ENCODE data around the gene GRIA1.

Gene GRIA1

GRCh38 chr5:153780876-153781705 lies 290.6 kb downstream of the GRIA1 start:
- no peak for DNase-seq (ENCODE audit: low read depth)

DNA sequence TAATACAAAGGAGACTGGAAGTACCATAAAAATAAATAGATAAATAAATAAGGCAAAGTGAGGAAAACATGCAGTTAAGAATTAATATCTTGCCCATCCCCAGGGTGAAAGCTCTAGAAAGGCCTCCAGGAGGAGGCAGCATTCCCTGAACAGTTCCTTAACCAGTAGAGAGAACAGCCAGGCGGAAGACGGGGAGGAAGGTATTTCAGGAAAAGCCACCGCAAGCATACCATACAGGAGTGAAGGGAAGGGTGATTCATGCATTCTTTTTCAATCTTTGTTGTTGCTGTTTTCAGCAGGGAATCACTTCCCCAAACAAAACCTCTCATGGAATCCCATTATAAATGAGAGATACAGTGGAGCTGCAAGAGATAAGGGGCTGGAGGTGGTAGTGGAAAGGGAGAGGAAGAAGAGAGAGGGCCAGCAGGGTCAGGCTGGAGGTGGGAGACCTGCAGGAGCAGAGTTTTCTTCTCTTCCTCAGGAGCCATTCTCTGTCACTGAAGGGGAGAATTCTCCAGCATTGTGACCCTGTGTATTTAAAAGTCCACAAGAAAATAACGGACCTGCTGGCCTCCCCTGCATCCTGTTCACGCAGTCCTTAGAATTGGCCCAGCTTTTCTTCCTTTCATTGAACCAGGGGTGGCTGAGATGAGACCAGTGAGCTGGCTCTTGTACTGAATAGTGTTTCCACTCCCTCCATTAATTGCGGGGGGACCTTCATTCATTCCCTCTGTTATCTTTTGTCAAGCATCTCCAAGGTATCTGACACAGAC lies 292.3 kb downstream of the GRIA1 start:
- no peak for DNase-seq (ENCODE audit: low read depth)

- no peak for DNase-seq (ENCODE audit: low read depth)
Observed at GRCh38 chr5:153783362-153783658, 292.8 kb downstream of the GRIA1 start.

DNA sequence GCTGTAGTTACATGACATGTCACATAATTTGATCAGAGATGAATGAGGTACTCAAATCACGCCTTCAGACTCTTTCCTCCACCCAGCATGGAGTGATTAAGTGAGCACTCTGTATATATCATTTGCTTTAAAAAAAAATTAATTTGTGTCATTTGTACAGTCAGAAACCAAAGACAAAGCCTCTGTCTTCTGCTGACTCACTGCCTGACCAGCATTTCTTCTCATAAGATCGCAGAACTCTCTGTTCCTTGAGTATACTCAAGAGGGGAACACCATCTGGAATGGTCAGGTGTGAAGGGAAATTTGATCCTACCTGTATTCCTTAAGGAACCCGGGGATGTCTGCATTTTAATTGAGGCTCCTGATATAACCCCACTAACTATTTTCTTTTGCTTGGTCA lies 293.8 kb downstream of the GRIA1 start:
- no peak for DNase-seq (ENCODE audit: low read depth)

GRCh38 chr5:153791339-153791738 lies 300.9 kb downstream of the GRIA1 start:
- no peak for DNase-seq (ENCODE audit: low read depth)

- no peak for DNase-seq (ENCODE audit: low read depth)
Observed at GRCh38 chr5:153792305-153792704, 301.8 kb downstream of the GRIA1 start.

DNA sequence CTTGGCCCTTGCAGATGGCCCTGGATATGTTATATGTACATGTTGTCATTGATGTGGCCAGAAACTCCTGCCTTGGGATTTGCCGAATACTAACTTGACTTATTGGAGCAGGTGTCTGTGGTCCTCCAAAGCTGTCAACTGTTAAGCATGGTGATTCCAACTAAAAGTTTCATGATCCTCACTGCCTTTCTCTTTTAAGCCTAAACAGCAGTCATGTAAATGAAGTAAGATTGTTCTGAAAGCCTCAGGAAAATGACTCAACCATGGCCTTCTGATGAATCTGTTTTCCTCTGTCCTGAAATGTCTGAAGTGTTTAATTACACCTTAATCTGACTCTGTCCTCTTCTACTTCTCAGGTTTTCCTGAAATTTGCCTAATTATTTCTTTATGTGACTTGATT lies 303.2 kb downstream of the GRIA1 start:
- DNase-seq (ENCODE audit: low read depth): no peak

GRCh38 chr5:153794327-153794726 lies 303.9 kb downstream of the GRIA1 start:
- no peak for DNase-seq (ENCODE audit: low read depth)

DNA sequence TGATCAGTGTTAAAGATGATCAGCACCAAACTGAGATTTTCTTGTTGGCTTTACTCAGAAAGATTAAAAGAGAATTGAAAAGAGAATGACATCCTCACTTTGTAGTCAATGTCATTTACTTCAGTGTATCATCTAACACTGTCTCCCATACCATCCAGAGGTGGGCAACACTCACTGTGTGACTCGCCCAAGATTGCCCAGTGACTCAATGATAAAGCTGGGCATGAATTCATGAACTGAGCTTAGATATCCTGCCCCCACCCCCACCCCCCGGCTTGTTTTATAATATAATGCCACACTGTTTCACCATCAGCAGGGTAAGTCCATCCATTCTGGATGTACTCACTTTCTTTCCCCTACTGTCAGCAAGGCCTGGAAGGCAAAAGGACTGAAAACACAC lies 306.1 kb downstream of the GRIA1 start:
- no peak for DNase-seq (ENCODE audit: low read depth)

DNA sequence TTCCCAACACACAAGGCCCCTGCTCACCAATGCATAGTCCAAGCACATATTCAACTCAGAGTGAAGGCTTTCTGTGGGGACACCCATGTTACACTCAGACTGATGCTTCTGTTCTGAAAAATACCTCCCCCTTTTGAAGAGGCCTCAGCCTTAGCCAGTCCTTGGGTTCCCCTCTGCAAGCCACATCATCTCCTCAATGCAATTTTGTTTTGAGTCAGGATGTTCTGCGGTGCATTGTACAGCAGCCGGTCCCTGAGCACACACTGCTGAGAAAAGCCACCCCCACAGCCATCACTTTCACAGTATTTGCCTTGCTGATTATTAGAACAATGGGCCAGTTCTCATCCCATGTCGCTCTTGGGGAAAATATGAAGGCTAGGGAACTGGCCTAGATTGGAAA lies 307.0 kb downstream of the GRIA1 start:
- DNase-seq (ENCODE audit: low read depth): no peak

DNA sequence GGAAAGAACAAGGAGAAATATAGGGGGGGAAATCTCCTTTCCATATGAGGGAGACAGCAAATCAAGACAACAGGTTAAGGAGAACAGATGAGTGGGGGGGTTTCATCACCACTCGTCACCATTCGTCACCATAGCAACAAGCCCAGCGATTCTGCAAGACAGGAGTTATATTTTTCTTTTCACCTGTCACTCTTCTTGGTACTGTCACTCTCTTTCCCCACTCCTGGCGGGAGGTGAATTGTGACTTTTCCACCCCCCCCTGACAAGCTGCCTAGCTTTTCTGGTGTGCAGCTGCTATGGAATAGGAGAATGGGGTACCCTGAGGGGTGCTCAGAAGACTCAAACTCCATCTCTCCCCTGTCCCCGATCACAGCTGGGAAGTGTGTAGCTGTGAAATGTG lies 308.4 kb downstream of the GRIA1 start:
- DNase-seq (ENCODE audit: low read depth): no peak

DNA sequence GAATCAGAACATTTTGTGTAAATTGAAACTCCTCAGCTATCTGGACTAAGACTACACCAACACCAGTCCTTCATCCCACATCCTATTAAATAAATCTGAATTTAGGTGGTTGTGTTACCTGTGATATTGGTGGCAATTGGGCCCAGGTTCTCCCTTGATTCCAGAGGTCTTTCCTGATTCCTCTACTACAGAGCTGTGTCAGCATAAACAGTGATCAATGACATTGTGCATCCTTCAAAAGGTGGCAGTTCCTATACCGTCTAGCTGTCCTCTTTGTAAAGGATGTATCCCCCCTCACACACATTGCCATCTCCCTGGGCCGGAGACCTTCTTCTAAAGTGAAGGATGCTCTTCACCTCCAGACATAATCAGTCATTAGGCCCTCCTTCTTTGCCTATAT lies 309.0 kb downstream of the GRIA1 start:
- DNase-seq (ENCODE audit: low read depth): no peak

DNA sequence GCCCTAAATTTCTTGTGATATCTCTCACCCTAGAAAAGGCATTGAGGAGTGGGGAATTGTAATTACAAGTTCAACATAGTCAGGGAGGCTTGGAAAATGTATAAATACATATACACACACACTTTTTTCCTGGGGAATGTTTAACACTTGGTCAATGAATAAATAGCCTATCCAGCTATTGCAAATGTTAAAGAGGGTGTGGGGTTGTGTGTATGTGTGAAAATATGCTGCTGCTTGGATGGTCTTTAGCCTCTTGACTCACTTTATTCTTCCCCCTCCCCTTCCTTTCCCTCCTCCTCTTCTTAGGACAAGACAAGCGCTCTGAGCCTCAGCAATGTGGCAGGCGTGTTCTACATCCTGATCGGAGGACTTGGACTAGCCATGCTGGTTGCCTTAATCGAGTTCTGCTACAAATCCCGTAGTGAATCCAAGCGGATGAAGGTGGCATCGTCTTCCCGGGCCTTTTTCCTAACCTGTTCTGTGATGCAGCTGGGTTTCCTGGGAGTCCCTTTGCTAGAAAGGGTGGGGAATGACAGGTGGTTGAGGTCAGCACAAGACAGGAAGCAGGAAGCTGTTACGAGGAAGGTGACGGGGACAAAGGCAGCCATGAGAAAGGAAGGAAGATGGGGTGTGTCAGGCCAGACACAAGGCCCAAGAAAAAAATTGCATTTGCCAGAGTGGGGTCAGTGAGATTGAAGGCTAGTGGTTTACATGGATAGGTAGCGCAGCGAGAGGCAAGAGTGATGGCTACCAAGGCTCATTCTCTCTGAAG lies 311.8 kb downstream of the GRIA1 start:
- DNase-seq (ENCODE audit: low read depth): no peak

DNA sequence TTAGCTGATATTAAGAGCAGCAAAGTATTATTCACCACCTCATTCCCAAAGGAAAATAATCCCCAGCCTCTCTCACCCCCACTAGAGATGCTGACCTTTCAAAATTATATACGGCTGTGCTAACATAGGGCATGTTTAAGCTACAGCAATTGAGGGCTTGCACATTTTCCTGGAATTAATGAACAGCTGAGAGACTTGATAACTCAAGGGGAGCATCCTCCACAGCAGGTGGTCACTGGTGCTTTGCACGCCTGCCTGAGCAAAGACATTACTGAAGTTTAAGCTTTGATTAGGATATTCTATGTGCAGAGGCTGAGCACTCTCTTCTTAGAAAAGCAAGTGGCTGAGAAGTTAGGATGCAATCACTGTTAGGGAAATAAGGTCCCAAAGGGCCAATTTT lies 317.3 kb downstream of the GRIA1 start:
- no peak for DNase-seq (ENCODE audit: low read depth)

GRCh38 chr5:153809166-153809565 lies 318.7 kb downstream of the GRIA1 start:
- no peak for DNase-seq (ENCODE audit: low read depth)

- no peak for DNase-seq (ENCODE audit: low read depth)
Observed at GRCh38 chr5:153813901-153814300, 323.4 kb downstream of the GRIA1 start.

DNA sequence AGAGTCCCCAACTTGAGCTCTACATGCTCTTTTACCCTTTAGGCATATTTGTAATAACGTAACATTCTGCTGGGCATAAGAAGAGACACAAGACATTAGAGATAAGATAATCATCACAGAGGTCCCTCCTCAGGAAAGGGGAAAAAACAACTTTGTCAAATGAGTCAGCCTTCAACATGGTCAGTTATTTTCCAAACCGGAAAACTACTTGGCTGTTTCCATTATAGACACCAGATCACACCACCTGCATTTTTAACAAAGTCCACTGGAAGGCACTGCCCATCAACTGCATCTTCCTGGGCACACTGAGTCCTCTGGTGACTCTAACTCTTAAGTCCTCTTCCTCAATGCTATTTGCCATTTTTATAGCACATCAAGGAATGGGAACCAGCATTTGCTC lies 326.4 kb downstream of the GRIA1 start:
- DNase-seq (ENCODE audit: low read depth): no peak

DNA sequence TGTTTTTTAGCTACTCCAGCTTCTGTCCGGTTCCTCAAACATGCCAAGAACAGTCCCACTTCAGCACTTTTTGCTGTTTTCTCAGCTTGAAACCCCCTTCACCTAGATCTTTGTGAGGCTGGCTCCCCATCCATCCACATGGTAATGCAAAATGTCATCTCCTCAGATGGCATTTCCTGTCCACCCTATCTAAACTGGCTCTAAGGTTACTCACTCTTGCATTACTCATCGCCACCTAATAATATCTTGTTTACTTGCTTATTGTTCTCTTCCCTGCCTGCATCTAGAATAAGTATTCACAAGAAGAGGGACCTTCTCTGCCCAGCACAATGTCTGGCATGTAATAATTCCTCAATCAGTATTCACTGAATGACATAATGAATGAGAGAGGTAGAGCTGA lies 328.2 kb downstream of the GRIA1 start:
- DNase-seq (ENCODE audit: low read depth): no peak

GRCh38 chr5:153823036-153823435 lies 332.6 kb downstream of the GRIA1 start:
- no peak for DNase-seq (ENCODE audit: low read depth)

DNA sequence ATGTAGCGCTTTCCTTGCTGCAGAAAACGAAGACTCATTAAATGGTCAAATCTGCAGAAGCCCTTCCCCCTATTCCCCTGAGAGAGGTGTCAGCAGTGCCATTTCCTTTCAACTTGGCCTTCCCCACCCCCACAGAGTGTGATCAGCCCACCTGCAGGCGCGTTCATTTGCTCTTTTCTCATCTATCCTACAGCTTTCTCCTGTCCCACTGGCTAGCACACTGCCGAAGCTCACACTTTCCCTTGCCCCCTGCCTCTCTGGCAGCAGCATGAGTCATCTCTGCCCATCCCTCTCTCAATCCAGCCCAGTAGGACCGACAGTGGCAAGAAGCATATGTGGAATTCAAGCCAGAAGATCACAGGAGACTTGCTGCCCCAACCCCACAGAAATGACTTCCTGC lies 334.4 kb downstream of the GRIA1 start:
- DNase-seq (ENCODE audit: low read depth): no peak

GRCh38 chr5:153827397-153827796 lies 336.9 kb downstream of the GRIA1 start:
- DNase-seq (ENCODE audit: low read depth): no peak

DNA sequence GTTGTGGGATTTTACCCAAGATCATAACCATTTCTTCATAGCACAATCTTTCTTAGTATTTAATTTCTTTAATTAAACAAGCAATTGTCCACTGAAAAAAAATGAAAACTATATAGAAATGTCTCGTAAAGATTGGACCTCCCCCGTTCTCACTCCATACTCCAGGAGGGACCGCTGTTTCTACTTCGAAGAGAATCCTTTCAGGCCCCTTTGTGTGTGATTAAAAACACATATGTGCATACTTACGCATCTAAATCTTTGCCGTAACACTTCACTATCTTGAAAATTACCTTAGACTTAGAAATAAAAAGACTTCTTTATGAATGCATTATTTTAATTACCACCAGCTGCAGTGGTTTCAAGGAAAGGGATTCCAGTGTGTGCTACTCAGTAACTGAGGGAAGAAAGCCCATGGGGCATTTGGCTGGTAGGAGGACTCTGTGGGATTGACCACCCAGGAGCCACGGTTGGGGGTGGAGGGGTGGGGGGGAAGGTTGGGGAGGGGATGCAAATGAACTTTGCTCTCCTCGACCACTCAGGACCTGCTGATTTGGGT lies 339.1 kb downstream of the GRIA1 start:
- DNase-seq (ENCODE audit: low read depth): no peak

DNA sequence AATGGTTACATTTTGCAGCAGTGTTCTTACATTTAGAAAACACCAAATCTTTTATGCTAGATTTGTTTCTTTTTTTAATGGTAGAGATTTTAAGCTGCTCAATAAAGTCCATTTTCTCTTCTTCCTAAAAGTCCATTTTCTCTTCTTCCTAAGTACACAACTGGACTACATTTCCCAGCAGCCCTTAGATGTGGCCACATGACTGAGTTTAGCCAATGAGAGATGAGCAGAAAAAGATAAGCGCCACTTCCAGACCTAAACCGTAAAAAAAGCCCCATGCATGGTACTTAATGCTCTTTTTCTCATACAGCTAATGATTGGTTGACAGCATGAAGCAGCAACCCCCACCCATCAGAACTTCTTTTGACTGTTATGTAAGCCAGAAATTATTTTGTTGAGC lies 341.5 kb downstream of the GRIA1 start:
- no peak for DNase-seq (ENCODE audit: low read depth)

All from activated T-helper 9 cell treated with anti-CD3 and anti-CD28 coated beads, Interleukin-2, amount 50 U/mL, for 16 hours (primary cell).